Measurements from ENCODE around the gene P3R3URF. TPM values are rescaled to one million over a fixed set of nuclear protein-coding genes. Genes with fewer than 3 reads are reported as not detected.

Gene P3R3URF
- total and polyA plus RNA-seq, 9 of the 15 experiments (the other 6 are each of a cell fraction or from before 2014, with no cell fraction given) = not detected

DNA sequence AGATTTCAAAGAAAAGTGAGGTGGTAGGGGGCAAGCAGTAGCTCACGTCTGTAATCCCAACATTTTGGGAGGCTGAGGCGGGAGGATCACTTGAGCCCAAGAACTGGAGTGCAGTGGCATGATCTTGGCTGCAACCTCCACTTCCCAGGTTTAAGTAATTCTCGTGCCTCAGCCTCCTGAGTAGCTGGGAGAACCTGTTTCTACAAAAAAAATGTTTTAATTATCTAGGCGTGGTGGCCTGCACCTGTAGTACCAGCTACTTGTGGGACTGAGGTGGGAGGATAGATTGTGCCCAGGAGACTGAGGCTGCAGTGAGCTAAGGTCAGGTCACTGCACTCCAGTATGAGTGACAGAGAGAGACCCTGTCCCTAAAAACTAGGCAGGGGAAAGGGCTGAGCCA lies 4.0 kb downstream of the P3R3URF start:
- intact Hi-C loops (cut with micrococcal nuclease) (loop anchor here (10.0 kb wide), 1 partner anchor 288 kb away; no protein-coding TSS in a partner anchor), in situ Hi-C loops (cut with MboI) (no loop called here)
- no peaks in the 10 kb centered on the region for H4K20me1 ChIP-seq (replicated peaks; ENCODE audit: control insufficient read depth, insufficient read depth, low read length)
- H3K9me1 ChIP-seq (ENCODE audit: control insufficient read depth, insufficient read depth, low read length) = no peaks in the 10 kb centered on the region
- ATAC-seq (no peak), FAIRE-seq (no peak), DNase-seq (ENCODE audit: extremely low read depth in 1 of 4, low spot score in 3 of 4) (no peak)
- no peaks in the 10 kb centered on the region for H3K79me2 ChIP-seq (ENCODE audit: control insufficient read depth, insufficient read depth, low read length)
- H3K4me1 ChIP-seq (replicated peaks in 1 of 2; ENCODE audit: control insufficient read depth in 2 of 2, insufficient read depth in 2 of 2, low read length in 2 of 2) = peaks cover 26 to 38% of the 10 kb centered on the region in 2 experiments
- H2AFZ ChIP-seq (ENCODE audit: low read depth, low read length) = no peak overlapping the region
- CTCF ChIA-PET (ENCODE audit: low intra/inter-chr PET ratio) = interaction anchor here (0.8 to 3.0 kb wide), 2 partner anchors 132 to 135 kb away, joined by 4 to 24 read pairs; no protein-coding TSS in a partner anchor
- no peak overlapping the region for H3K9ac ChIP-seq (ENCODE audit: insufficient read depth in 1 of 2, low read depth in 2 of 2, low read length in 2 of 2)
- POLR2A ChIA-PET = interaction anchor here (0.8 to 2.2 kb wide), 4 partner anchors 9 to 73 kb away, joined by 3 to 12 read pairs (median 4); no protein-coding TSS in a partner anchor
- no TSS peak for BruUV-seq (replicated peaks)
- WGBS (ENCODE audit: insufficient coverage, low coverage, missing lambda C conversion rate) = 50% methylated on average over 4 of the region's 4 CpGs
- 0 out of 5 replicates have a peak, but pooled peaks cover 0 to 6% of the 10 kb centered on the region in 2 experiments for H3K27me3 ChIP-seq (ENCODE audit: control insufficient read depth in 2 of 2, insufficient read depth in 2 of 2, low read length in 2 of 2)
- H3K36me3 ChIP-seq (ENCODE audit: control insufficient read depth, insufficient read depth, low read length) = no peaks in the 10 kb centered on the region
- H3K9me3 ChIP-seq (replicated peaks; ENCODE audit: control insufficient read depth, insufficient read depth, low read depth, low read length) = no peaks in the 10 kb centered on the region
- H3K27ac ChIP-seq (ENCODE audit: extremely low read depth, low read depth, low read length) = no peak overlapping the region
- no peak overlapping the region for H3K4me3 ChIP-seq
- H3K4me2 ChIP-seq (ENCODE audit: insufficient read depth, low read length) = no peak overlapping the region
- TF ChIP-seq SRF (CRISPR knock-in tag; IDR thresholded peaks at IDR 0.05) (no peak), ZNF395 (CRISPR knock-in tag; IDR thresholded peaks at IDR 0.05) (no peak), NFE2L1 (tag; IDR thresholded peaks at IDR 0.05; ENCODE audit: borderline replicate concordance, low read depth) (no peak), RBM17 (IDR thresholded peaks at IDR 0.05; ENCODE audit: borderline replicate concordance, low read depth, low read length) (no peak), KLF10 (CRISPR knock-in tag; IDR thresholded peaks at IDR 0.05) (no peak), ZNF695 (CRISPR knock-in tag; IDR thresholded peaks at IDR 0.05) (no peak), HES1 (IDR thresholded peaks at IDR 0.05; ENCODE audit: low read depth) (no peak), IRF2 (CRISPR knock-in tag; IDR thresholded peaks at IDR 0.05) (no peak), ZNF592 (IDR thresholded peaks at IDR 0.05) (no peak), ZNF140 (CRISPR knock-in tag; IDR thresholded peaks at IDR 0.05) (no peak), MCM5 (IDR thresholded peaks at IDR 0.05; ENCODE audit: low read depth) (no peak), ZNF12 (CRISPR knock-in tag; IDR thresholded peaks at IDR 0.05) (no peak), ZNF75A (CRISPR knock-in tag; IDR thresholded peaks at IDR 0.05) (no peak), MTA2 (IDR thresholded peaks at IDR 0.05; ENCODE audit: low read depth) (no peak), RFX7 (CRISPR knock-in tag; IDR thresholded peaks at IDR 0.05) (no peak), MAZ (CRISPR knock-in tag; conservative IDR thresholded peaks at IDR 0.05 in 1 of 2, IDR thresholded peaks at IDR 0.05 in 1 of 2) (no peak), TEAD1 (CRISPR knock-in tag; IDR thresholded peaks at IDR 0.05) (no peak)
